Measurements from ENCODE around the gene ZNF326.

ZNF326 gene

DNA sequence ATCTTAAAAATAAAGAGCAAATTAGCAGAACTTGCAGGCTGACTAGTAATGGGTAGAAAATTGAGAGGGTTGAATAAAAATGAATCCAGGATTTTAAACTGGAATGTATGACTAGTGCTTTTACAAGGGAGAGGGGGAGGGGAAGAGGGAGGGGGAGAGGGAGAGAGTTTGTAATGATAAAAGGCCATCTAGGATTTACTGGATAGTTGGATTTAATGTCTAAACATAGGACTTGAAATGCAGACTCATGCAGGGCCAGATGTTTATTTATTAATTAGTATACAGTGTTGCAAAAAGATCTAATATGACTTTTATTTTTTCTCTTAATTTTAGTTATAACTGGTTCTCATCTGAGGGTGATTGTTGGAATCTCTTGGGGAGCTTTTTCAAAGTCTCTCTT lies 4.3 kb downstream of the ZNF326 start:
- H3K4me1 ChIP-seq (ENCODE audit: insufficient read depth, low read length) = peaks cover 21% of the 10 kb centered on the region
- H3K9me3 ChIP-seq (ENCODE audit: insufficient read depth, low read depth, low read length) = no peaks in the 10 kb centered on the region
- H3K36me3 ChIP-seq (ENCODE audit: insufficient read depth, low read length) = peaks cover 48% of the 10 kb centered on the region
- no peak overlapping the region for H3K4me3 ChIP-seq (ENCODE audit: low read length)
- H3K27ac ChIP-seq (ENCODE audit: low read depth, low read length) = no peak overlapping the region
- H3K27me3 ChIP-seq (ENCODE audit: insufficient read depth, low read length) = no peaks in the 10 kb centered on the region
- no peak overlapping the region for H3K9ac ChIP-seq (ENCODE audit: low read depth, low read length)

DNA sequence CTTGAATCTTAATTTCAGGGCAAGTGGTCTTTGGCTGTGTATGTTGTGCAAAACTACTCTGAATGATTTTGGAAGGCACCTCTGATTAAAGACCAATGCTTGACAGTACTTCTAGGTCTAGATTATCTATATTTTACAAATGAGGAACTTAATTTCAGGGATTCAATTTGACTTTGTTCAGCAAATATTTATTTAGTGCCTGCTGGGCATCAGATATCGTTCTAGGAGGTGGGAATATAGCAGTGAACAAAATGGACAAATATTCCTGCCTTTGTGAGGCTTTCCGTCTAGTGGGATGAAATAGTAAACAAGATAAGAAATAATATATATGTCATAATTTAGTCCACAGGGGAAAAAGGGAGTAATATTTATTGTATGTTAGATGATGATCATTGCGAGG lies 4.7 kb downstream of the ZNF326 start:
- Histone ChIP-seq H3K9me3 (ENCODE audit: insufficient read depth, low read depth, low read length) (no peaks in the 10 kb centered on the region), H3K4me3 (ENCODE audit: low read length) (no peak overlapping the region), H3K27me3 (ENCODE audit: insufficient read depth, low read length) (no peaks in the 10 kb centered on the region), H3K36me3 (ENCODE audit: insufficient read depth, low read length) (peaks cover 49% of the 10 kb centered on the region), H3K4me1 (ENCODE audit: insufficient read depth, low read length) (peaks cover 21% of the 10 kb centered on the region), H3K27ac (ENCODE audit: low read depth, low read length) (no peak overlapping the region), H3K9ac (ENCODE audit: low read depth, low read length) (no peak overlapping the region)
- 94% methylated on average over 3 of the region's 3 CpGs for WGBS

DNA sequence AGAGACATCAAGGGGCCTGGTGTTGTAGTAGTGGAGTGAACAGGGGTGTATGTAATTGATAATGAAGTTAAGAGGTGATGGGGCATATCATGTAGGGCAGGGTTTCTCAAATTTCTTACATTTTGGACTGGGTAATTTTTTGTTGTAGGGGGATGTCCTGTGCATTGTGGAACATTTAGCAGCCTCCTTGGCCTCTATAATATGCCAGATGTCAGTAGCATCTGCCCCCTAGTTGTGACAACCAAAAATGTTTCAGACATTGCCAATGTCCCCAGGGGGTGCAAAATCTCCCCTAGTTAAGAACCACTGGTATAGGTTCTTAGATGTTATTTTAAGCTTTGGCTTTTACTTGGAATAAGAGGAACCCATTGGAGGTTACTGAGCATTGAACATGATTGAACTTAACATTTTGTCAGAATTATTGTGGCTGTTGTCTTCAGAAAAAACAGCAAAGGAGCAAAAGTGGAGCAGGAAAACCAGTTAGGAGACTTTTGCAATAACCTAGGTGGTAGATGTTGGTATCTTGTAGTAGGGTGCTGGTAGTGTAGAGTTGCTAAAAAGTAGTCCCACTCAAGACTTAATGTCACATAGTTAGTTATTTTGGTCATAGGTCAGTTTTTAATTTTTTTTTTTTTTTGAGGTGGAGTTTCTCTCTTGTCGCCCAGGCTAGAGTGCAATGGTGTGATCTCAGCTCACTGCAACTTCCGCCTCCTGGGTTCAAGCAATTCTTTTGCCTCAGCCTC lies 6.2 kb downstream of the ZNF326 start:
- H3K9me3 ChIP-seq (ENCODE audit: insufficient read depth, low read depth, low read length) = no peaks in the 10 kb centered on the region
- no peak overlapping the region for H3K9ac ChIP-seq (ENCODE audit: low read depth, low read length)
- H3K27me3 ChIP-seq (ENCODE audit: insufficient read depth, low read length) = no peaks in the 10 kb centered on the region
- peaks cover 63% of the 10 kb centered on the region for H3K36me3 ChIP-seq (ENCODE audit: insufficient read depth, low read length)
- 94% methylated on average over 2 of the region's 2 CpGs for WGBS
- H3K27ac ChIP-seq (ENCODE audit: low read depth, low read length) = no peak overlapping the region
- H3K4me3 ChIP-seq (ENCODE audit: low read length) = no peak overlapping the region
- H3K4me1 ChIP-seq (ENCODE audit: insufficient read depth, low read length) = peaks cover 20% of the 10 kb centered on the region

DNA sequence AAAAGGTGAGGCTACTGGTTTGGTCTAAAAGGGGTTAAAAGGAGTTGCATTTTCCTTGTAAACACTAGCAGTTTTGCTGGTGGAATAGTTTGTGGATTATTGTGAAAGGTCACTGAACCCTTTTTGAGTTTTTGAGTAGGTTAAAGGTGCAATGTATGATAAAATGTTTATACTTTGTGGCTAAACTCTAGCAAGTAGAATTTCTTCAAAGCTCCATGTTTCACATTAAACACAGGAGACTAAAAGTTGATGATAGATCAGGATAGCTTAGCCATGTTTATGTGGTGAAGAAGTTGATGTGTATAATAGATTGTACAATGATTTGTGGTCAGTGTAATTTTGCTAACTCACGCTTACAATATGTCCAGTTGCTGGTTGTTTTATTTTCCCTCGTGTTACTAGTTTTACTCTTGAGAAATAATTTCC lies 13.1 kb downstream of the ZNF326 start:
- H3K27ac ChIP-seq (ENCODE audit: low read depth, low read length) = no peak overlapping the region
- H3K27me3 ChIP-seq (ENCODE audit: insufficient read depth, low read length) = no peaks in the 10 kb centered on the region
- H3K4me3 ChIP-seq (ENCODE audit: low read length) = no peak overlapping the region
- peaks cover 90% of the 10 kb centered on the region for H3K36me3 ChIP-seq (ENCODE audit: insufficient read depth, low read length)
- H3K9ac ChIP-seq (ENCODE audit: low read depth, low read length) = no peak overlapping the region
- WGBS = 100% methylated on average over 1 of the region's 2 CpGs
- no peaks in the 10 kb centered on the region for H3K9me3 ChIP-seq (ENCODE audit: insufficient read depth, low read depth, low read length)
- H3K4me1 ChIP-seq (ENCODE audit: insufficient read depth, low read length) = no peaks in the 10 kb centered on the region

DNA sequence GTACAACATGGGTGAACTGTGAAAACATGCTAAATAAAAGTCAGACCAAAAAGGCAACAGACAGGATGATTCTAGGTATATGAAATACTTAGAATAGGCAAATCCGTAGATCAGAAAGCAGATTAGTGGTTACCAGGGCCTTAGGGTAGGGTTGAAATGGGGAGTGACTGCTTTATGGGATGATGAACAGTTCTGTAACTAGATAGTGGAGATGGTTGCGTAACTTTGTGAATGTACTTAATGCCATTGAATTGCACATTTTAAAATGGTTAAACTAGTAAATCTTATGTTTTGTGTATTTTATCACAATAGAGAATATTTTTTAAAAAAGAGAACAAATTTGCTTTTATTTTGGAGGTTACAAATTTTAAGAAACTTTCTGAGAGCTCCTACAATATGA lies 17.4 kb downstream of the ZNF326 start:
- 94% methylated on average over 2 of the region's 2 CpGs for WGBS
- Histone ChIP-seq H3K27ac (ENCODE audit: low read depth, low read length) (no peak overlapping the region), H3K9me3 (ENCODE audit: insufficient read depth, low read depth, low read length) (no peaks in the 10 kb centered on the region), H3K36me3 (ENCODE audit: insufficient read depth, low read length) (peaks cover 100% of the 10 kb centered on the region), H3K4me3 (ENCODE audit: low read length) (no peak overlapping the region), H3K4me1 (ENCODE audit: insufficient read depth, low read length) (no peaks in the 10 kb centered on the region), H3K27me3 (ENCODE audit: insufficient read depth, low read length) (no peaks in the 10 kb centered on the region), H3K9ac (ENCODE audit: low read depth, low read length) (no peak overlapping the region)

DNA sequence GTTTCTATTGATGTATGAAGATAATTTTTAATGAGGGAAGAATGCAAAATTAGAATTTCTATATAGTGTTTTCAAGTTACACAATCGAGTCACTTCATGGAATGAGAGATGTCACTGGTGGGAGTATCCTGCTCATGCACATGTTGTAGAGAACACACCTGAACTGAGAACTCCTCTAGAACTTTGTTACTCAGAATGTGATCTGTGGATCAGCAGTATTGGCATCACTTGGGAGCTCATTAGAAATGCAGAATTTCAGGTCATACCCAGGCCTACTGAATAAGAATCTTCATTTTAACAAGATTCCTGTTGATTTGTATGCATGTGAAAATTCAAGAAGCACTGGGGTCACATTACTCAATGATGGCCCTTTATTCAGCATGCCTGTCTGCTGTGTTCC lies 28.8 kb downstream of the ZNF326 start:
- Histone ChIP-seq H3K36me3 (ENCODE audit: insufficient read depth, low read length) (peaks cover 100% of the 10 kb centered on the region), H3K4me3 (ENCODE audit: low read length) (no peak overlapping the region)
- 96% methylated on average over 1 of the region's 1 CpG for WGBS

DNA sequence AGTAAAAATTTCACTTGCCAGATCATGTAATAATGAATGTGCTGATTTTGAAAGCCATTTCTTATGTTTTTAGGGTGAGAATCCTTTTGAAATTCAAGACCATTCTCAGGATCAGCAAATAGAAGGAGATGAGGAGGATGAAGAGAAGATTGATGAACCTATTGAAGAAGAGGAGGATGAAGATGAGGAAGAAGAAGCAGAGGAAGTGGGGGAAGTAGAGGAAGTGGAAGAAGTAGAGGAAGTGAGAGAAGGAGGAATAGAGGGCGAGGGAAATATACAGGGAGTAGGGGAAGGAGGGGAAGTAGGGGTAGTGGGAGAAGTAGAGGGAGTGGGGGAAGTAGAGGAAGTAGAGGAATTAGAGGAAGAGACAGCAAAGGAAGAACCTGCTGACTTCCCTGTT lies 32.4 kb downstream of the ZNF326 start:
- H3K4me3 ChIP-seq (ENCODE audit: low read length) = no peak overlapping the region
- H3K36me3 ChIP-seq (ENCODE audit: insufficient read depth, low read length) = peaks cover 99% of the 10 kb centered on the region
- no peaks in the 10 kb centered on the region for H3K9me3 ChIP-seq (ENCODE audit: insufficient read depth, low read depth, low read length)
- no peak overlapping the region for H3K9ac ChIP-seq (ENCODE audit: low read depth, low read length)
- WGBS = 92% methylated on average over 1 of the region's 1 CpG
- H3K4me1 ChIP-seq (ENCODE audit: insufficient read depth, low read length) = no peaks in the 10 kb centered on the region
- H3K27ac ChIP-seq (ENCODE audit: low read depth, low read length) = no peak overlapping the region
- H3K27me3 ChIP-seq (ENCODE audit: insufficient read depth, low read length) = no peaks in the 10 kb centered on the region

More for the DNA sequence above, 28.8 kb downstream of the ZNF326 start:
- Histone ChIP-seq H3K27me3 (ENCODE audit: insufficient read depth, low read length) (no peaks in the 10 kb centered on the region), H3K27ac (ENCODE audit: low read depth, low read length) (no peak overlapping the region), H3K9me3 (ENCODE audit: insufficient read depth, low read depth, low read length) (no peaks in the 10 kb centered on the region), H3K9ac (ENCODE audit: low read depth, low read length) (no peak overlapping the region), H3K4me1 (ENCODE audit: insufficient read depth, low read length) (no peaks in the 10 kb centered on the region)

DNA sequence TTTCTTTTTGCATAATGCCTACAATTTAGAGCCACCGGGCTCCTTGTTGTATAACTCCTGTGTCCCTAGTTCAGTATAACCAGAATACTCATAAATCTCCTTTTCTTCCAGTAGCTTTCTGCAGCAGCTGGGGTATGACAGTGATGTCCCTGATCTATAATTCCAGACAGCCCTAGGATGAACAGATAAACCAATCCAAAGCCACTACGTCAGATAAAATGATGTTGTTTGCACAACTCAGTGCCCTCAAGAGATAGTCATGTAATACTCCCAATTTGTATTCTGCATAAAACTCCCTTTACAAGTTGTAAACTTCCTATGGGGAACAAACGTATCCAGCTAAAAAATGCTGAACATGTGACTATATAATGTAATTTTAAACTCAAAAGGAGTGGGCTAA lies 44.7 kb downstream of the ZNF326 start:
- Histone ChIP-seq H3K9ac (ENCODE audit: low read depth, low read length) (no peak overlapping the region), H3K27me3 (ENCODE audit: insufficient read depth, low read length) (no peaks in the 10 kb centered on the region), H3K27ac (ENCODE audit: low read depth, low read length) (no peak overlapping the region), H3K4me3 (ENCODE audit: low read length) (no peak overlapping the region), H3K9me3 (ENCODE audit: insufficient read depth, low read depth, low read length) (no peaks in the 10 kb centered on the region), H3K36me3 (ENCODE audit: insufficient read depth, low read length) (no peaks in the 10 kb centered on the region), H3K4me1 (ENCODE audit: insufficient read depth, low read length) (no peaks in the 10 kb centered on the region)
- WGBS = 80% methylated on average over 2 of the region's 3 CpGs

DNA sequence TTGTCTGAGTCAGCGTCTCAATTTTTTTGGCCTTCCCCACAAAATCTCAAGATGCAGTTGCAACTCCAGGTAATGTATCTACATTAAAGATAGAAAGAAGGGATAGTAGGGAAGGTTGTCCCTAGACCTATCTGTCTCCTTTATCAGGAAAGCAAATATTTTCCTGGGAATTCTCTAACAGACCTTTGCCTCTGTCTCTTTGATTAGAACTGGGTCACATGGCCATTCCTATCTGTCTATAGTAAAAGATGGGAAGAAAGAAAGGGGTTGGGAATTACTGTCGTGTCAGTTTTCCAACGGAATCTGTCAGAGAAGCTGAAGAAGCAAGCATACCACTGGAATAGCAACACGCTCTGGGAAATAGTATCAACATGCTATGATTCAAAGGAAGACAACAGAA lies 48.7 kb downstream of the ZNF326 start:
- H3K4me3 ChIP-seq (ENCODE audit: low read length) = no peak overlapping the region
- no peaks in the 10 kb centered on the region for H3K9me3 ChIP-seq (ENCODE audit: insufficient read depth, low read depth, low read length)
- H3K27me3 ChIP-seq (ENCODE audit: insufficient read depth, low read length) = no peaks in the 10 kb centered on the region
- H3K9ac ChIP-seq (ENCODE audit: low read depth, low read length) = no peak overlapping the region
- WGBS = 92% methylated on average over 4 of the region's 4 CpGs
- no peak overlapping the region for H3K27ac ChIP-seq (ENCODE audit: low read depth, low read length)
- H3K36me3 ChIP-seq (ENCODE audit: insufficient read depth, low read length) = no peaks in the 10 kb centered on the region
- H3K4me1 ChIP-seq (ENCODE audit: insufficient read depth, low read length) = no peaks in the 10 kb centered on the region

DNA sequence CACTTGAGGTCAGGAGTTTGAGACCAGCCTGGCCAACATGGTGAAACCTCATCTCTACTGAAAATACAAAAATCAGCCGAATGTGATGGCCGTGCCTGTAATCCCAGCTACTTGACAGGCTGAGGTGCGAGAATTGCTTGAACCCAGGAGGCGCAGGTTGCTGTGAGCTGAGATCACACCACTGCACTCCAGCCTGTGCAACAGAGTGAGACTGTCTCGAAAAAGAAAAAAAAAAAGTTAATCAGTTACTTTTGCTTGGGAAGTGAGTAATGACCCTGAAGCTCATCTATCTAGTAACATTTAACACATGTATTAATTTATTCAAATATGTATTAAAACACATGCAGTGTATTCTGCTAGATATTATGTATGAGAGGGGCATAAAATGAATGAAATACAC lies 49.4 kb downstream of the ZNF326 start:
- no peaks in the 10 kb centered on the region for H3K27me3 ChIP-seq (ENCODE audit: insufficient read depth, low read length)
- no peaks in the 10 kb centered on the region for H3K4me1 ChIP-seq (ENCODE audit: insufficient read depth, low read length)
- no peak overlapping the region for H3K27ac ChIP-seq (ENCODE audit: low read depth, low read length)
- H3K36me3 ChIP-seq (ENCODE audit: insufficient read depth, low read length) = no peaks in the 10 kb centered on the region
- H3K4me3 ChIP-seq (ENCODE audit: low read length) = no peak overlapping the region
- no peaks in the 10 kb centered on the region for H3K9me3 ChIP-seq (ENCODE audit: insufficient read depth, low read depth, low read length)
- no peak overlapping the region for H3K9ac ChIP-seq (ENCODE audit: low read depth, low read length)
- 91% methylated on average over 4 of the region's 5 CpGs for WGBS

DNA sequence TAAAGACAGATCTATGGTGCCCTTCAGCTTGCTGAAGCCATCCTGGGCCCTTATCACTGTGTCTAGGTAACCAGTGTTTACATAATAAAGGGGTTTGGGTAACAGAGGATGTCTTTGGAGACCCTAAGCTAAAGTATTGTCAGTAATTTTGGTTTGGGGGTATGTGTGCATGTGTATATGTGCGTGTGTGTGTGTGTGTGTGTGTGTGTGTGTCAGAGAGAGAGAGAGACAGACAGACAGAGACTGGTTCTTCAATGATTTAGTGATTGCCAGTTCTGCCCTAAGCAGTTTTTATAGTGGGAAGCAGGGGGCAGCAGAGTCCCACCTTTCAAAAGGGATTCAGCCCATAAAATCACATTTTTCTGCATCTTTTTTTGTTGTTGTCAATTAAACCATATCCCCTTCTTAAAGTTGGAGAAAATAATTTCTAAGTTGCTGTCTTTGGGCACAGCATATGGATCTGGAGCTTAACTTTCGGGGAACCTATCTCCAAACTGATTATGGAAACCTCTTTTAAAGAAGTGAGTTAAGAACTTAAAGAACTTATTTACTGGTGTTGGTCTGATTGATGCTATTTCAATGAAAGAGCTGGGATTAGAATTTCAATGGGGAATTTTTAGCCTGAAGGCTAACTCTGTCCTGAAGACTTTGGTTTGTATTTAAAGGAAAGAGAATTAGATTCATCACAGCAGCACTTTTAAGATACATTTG lies 51.1 kb downstream of the ZNF326 start:
- WGBS = 25% methylated on average over 2 of the region's 2 CpGs
- Histone ChIP-seq H3K9ac (ENCODE audit: low read depth, low read length) (no peak overlapping the region), H3K36me3 (ENCODE audit: insufficient read depth, low read length) (no peaks in the 10 kb centered on the region), H3K9me3 (ENCODE audit: insufficient read depth, low read depth, low read length) (no peaks in the 10 kb centered on the region), H3K4me1 (ENCODE audit: insufficient read depth, low read length) (no peaks in the 10 kb centered on the region), H3K27ac (ENCODE audit: low read depth, low read length) (no peak overlapping the region), H3K27me3 (ENCODE audit: insufficient read depth, low read length) (no peaks in the 10 kb centered on the region), H3K4me3 (ENCODE audit: low read length) (no peak overlapping the region)
